DOHH2 (cell line): ENCODE data around the gene BCKDHA.

ENCODE experiments used
- H3F3A ChIP-seq: fragments of 200-600 bp; sonication (generic), shearing (Covaris generic); 2 replicates; pipeline ENCODE4 v1.6.0; 2016; ENCODE audit warnings: antibody characterized with exemption, mild to moderate bottlenecking; ENCODE audit not compliant: control insufficient read depth, insufficient read depth
- H3K27ac ChIP-seq: fragments of 200-600 bp; sonication (generic); 2 replicates; pipeline ENCODE4 v1.5.1; 2014; ENCODE audit warnings: low read depth, mild to moderate bottlenecking, low read length, moderate library complexity
- H3K27me3 ChIP-seq: fragments of 200-600 bp; sonication (generic); 2 replicates; pipeline ENCODE4 v1.6.1; 2014; ENCODE audit warnings: mild to moderate bottlenecking, low read length, mixed read lengths; ENCODE audit not compliant: control insufficient read depth
- H3K36me3 ChIP-seq: fragments of 200-600 bp; sonication (generic); 2 replicates; pipeline ENCODE4 v1.6.1; 2014; ENCODE audit warnings: mild to moderate bottlenecking, low read length, moderate library complexity, mixed read lengths; ENCODE audit not compliant: control insufficient read depth
- H3K4me1 ChIP-seq: fragments of 200-600 bp; sonication (generic); 2 replicates; pipeline ENCODE4 v1.6.1; 2014; ENCODE audit warnings: mild to moderate bottlenecking, low read length, mixed read lengths; ENCODE audit not compliant: control insufficient read depth
- H3K4me2 ChIP-seq: fragments of 200-600 bp; sonication (generic); 2 replicates; pipeline ENCODE4 v1.6.0; 2014; ENCODE audit warnings: mild to moderate bottlenecking, low read length, moderate library complexity
- H3K4me3 ChIP-seq: fragments of 200-600 bp; sonication (generic); 2 replicates; pipeline ENCODE4 v1.5.1; 2014; ENCODE audit warnings: mild to moderate bottlenecking, low read length, mixed read lengths
- H3K79me2 ChIP-seq: fragments of 200-600 bp; sonication (generic); 2 replicates; pipeline ENCODE4 v1.6.1; 2014; ENCODE audit warnings: mild to moderate bottlenecking, low read length, mixed read lengths; ENCODE audit not compliant: control insufficient read depth
- H3K9me2 ChIP-seq: fragments of 200-600 bp; sonication (generic); replicated peaks from 2 replicates; pipeline ENCODE4 v1.6.1; 2014; ENCODE audit warnings: mild to moderate bottlenecking, low read length, mixed read lengths; ENCODE audit not compliant: control insufficient read depth
- H3K9me3 ChIP-seq: fragments of 200-600 bp; sonication (generic); 2 replicates; pipeline ENCODE4 v1.6.1; 2014; ENCODE audit warnings: antibody characterized with exemption, low read length, mixed read lengths; ENCODE audit not compliant: control insufficient read depth, insufficient read depth
- H4K20me1 ChIP-seq: fragments of 200-600 bp; sonication (generic); 2 replicates; pipeline ENCODE4 v1.6.0; 2014; ENCODE audit warnings: low read depth, mild to moderate bottlenecking, antibody characterized with exemption, low read length, moderate library complexity; ENCODE audit not compliant: control insufficient read depth, insufficient read depth
- CTCF ChIP-seq: fragments of 200-600 bp; sonication (generic); IDR thresholded peaks from one replicate; pipeline ENCODE4 v1.5.1; 2014; ENCODE audit warnings: antibody characterized with exemption, mild to moderate bottlenecking, low read depth, low read length; ENCODE audit not compliant: poor library complexity, severe bottlenecking
- EZH2phosphoT487 ChIP-seq: fragments of 200-600 bp; sonication (generic); IDR thresholded peaks from 2 replicates; pipeline ENCODE4 v1.6.1; 2017; ENCODE audit warnings: borderline replicate concordance, mild to moderate bottlenecking, antibody characterized with exemption, low read length, moderate library complexity, mixed read lengths

Gene BCKDHA

GRCh38 chr19:41398598-41398997, 980 bp downstream of the BCKDHA start:
- peaks cover 30% of the 10 kb centered on the region for H3K4me1 ChIP-seq
- peak overlapping the region; percentile 64 for H3K4me2 ChIP-seq
- H3K4me3 ChIP-seq = peak overlapping the region; percentile 99
- no peaks in the 10 kb centered on the region for H3K27me3 ChIP-seq
- TF ChIP-seq CTCF (no peak), EZH2phosphoT487 (no peak)
- H3K79me2 ChIP-seq = peaks cover 53% of the 10 kb centered on the region
- H3K9me2 ChIP-seq = no peaks in the 10 kb centered on the region
- no peaks in the 10 kb centered on the region for H4K20me1 ChIP-seq
- peaks cover 17% of the 10 kb centered on the region for H3K36me3 ChIP-seq
- no peaks in the 10 kb centered on the region for H3K9me3 ChIP-seq
- H3K27ac ChIP-seq = no peak overlapping the region
- H3F3A ChIP-seq = no peaks in the 10 kb centered on the region

DNA sequence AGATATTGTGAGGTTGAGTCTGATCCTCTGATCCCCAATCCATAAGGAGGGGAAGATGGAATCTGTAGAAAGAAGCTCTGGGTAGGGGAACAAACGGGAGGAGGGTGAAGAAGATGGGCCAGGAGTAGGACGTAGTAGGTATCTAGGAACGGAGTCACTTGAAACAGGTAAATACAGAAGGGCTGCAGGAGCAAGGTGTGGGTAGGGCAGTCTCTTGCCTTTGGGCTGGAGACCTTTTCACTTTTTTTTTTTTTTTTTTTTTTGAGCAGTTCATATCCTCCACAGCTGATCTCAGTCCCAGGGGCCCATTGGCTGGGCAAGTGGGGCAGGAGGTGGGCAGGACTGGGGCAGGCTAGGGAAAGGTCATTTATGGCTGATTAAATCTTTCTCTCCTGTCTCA, 1.5 kb downstream of the BCKDHA start:
- peak overlapping the region; percentile 99 for H3K4me3 ChIP-seq
- H3K27me3 ChIP-seq = no peaks in the 10 kb centered on the region
- H3K36me3 ChIP-seq = peaks cover 14% of the 10 kb centered on the region
- H3K4me1 ChIP-seq = peaks cover 30% of the 10 kb centered on the region
- TF ChIP-seq CTCF (no peak), EZH2phosphoT487 (no peak)
- H3K4me2 ChIP-seq = peak overlapping the region; percentile 64
- peaks cover 48% of the 10 kb centered on the region for H3K79me2 ChIP-seq
- H3K27ac ChIP-seq = no peak overlapping the region
- no peaks in the 10 kb centered on the region for H3F3A ChIP-seq
- no peaks in the 10 kb centered on the region for H3K9me3 ChIP-seq
- no peaks in the 10 kb centered on the region for H3K9me2 ChIP-seq
- H4K20me1 ChIP-seq = no peaks in the 10 kb centered on the region

DNA sequence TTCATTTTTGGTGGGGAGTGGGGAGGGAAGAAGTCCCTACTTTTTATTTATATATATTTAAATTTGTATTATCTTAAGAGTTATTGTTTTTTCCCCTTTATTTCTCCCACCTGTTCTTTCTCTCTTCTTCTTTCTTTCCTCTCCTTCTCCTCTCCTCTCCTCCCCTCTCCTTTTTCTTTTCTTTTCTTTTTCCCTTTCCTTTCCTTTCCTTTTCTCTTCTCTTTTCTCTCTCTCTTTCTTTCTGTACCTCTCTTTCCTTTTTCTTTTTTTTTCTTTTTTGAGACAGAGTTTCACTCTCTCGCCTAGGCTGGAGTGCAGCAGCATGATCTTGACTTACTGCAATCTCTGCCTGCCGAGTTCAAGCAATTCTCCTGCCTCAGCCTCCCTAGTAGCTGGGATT, 1.9 kb downstream of the BCKDHA start:
- TF ChIP-seq CTCF (no peak), EZH2phosphoT487 (no peak)
- Histone ChIP-seq H3K4me1 (peaks cover 28% of the 10 kb centered on the region), H3K27ac (no peak overlapping the region), H3F3A (no peaks in the 10 kb centered on the region), H3K27me3 (no peaks in the 10 kb centered on the region), H3K4me3 (no peak overlapping the region), H3K79me2 (peaks cover 43% of the 10 kb centered on the region), H3K4me2 (no peak overlapping the region), H3K36me3 (peaks cover 14% of the 10 kb centered on the region), H3K9me2 (no peaks in the 10 kb centered on the region), H3K9me3 (no peaks in the 10 kb centered on the region), H4K20me1 (no peaks in the 10 kb centered on the region)
